Activated naive CD4-positive, alpha-beta T cell treated with anti-CD3 and anti-CD28 coated beads for 36 hours (primary cell): ENCODE results near the gene PABPN1L. TPM values are rescaled to one million over a fixed set of nuclear protein-coding genes. Genes with fewer than 3 reads are reported as not detected.

Experiments
- CTCF ChIA-PET: fragments of 350-600 bp; sonication (Branson Sonifier 250); formaldehyde crosslinking; loops from one replicate; lab custom pipeline; 2021; ENCODE audit warnings: antibody characterized with exemption; lab: Charles Lee
- DNase-seq: peaks from one replicate; pipeline ENCODE4 v3.0.0-alpha.2; 2020
- H3K27ac Mint-ChIP-seq: one replicate; pipeline ENCODE4 v1.8.0; 2021; ENCODE audit warnings: mild to moderate bottlenecking, mixed read lengths
- H3K27me3 Mint-ChIP-seq: one replicate; pipeline ENCODE4 v1.8.0; 2021; ENCODE audit warnings: low read depth, mixed read lengths
- H3K36me3 Mint-ChIP-seq: one replicate; pipeline ENCODE4 v1.8.0; 2021; ENCODE audit warnings: low read depth, mixed read lengths
- H3K4me1 Mint-ChIP-seq: one replicate; pipeline ENCODE4 v1.8.0; 2021; ENCODE audit warnings: low read depth, mixed read lengths
- H3K4me3 Mint-ChIP-seq: one replicate; pipeline ENCODE4 v1.8.0; 2021; ENCODE audit warnings: mild to moderate bottlenecking, moderate library complexity, mixed read lengths
- H3K9me3 Mint-ChIP-seq: one replicate; pipeline ENCODE4 v1.8.0; 2021; ENCODE audit warnings: mixed read lengths
- intact Hi-C: fragments of 100-400 bp; cut with micrococcal nuclease; formaldehyde crosslinking; loops from one replicate; pipeline ENCODE4 v1.15.1; 2023
- total RNA-seq, 2 experiments: library from RNA; stranded (reverse); gene quantifications; one replicate each; pipeline ENCODE4 v1.2.3, GENCODE V29; 2021

PABPN1L gene
- total RNA-seq, 2 experiments from 2014 or later: not detected

- CTCF ChIA-PET: interaction anchor here (1.4 kb wide), 1 partner anchor 21 kb away, joined by 4 read pairs; no protein-coding TSS in a partner anchor
Observed at GRCh38 chr16:88878967-88879787, 12.7 kb upstream of the PABPN1L start.

GRCh38 chr16:88878356-88878755, 11.9 kb upstream of the PABPN1L start:
- peaks cover 2% of the 10 kb centered on the region for H3K4me1 Mint-ChIP-seq
- no peaks in the 10 kb centered on the region for H3K9me3 Mint-ChIP-seq
- H3K27ac Mint-ChIP-seq: no peak overlapping the region
- intact Hi-C loops: no loop called here
- CTCF ChIA-PET: no interaction called here
- H3K4me3 Mint-ChIP-seq: no peak overlapping the region
- no peaks in the 10 kb centered on the region for H3K27me3 Mint-ChIP-seq
- H3K36me3 Mint-ChIP-seq: no peaks in the 10 kb centered on the region
- DNase-seq: no peak

More at GRCh38 chr16:88878967-88879787, 12.7 kb upstream of the PABPN1L start:
- peaks cover 2% of the 10 kb centered on the region for H3K4me1 Mint-ChIP-seq
- H3K36me3 Mint-ChIP-seq: no peaks in the 10 kb centered on the region
- no peak overlapping the region for H3K4me3 Mint-ChIP-seq
- H3K27ac Mint-ChIP-seq: no peak overlapping the region
- intact Hi-C loops: no loop called here
- H3K9me3 Mint-ChIP-seq: no peaks in the 10 kb centered on the region
- H3K27me3 Mint-ChIP-seq: no peaks in the 10 kb centered on the region
- no peak for DNase-seq

GRCh38 chr16:88877564-88878289, 11.3 kb upstream of the PABPN1L start:
- H3K4me3 Mint-ChIP-seq: no peak overlapping the region
- no peak overlapping the region for H3K27ac Mint-ChIP-seq
- peaks cover 2% of the 10 kb centered on the region for H3K4me1 Mint-ChIP-seq
- no peak for DNase-seq
- no peaks in the 10 kb centered on the region for H3K9me3 Mint-ChIP-seq
- intact Hi-C loops: no loop called here
- CTCF ChIA-PET: no interaction called here
- no peaks in the 10 kb centered on the region for H3K36me3 Mint-ChIP-seq
- no peaks in the 10 kb centered on the region for H3K27me3 Mint-ChIP-seq

- no peak for DNase-seq
- Mint-ChIP-seq H3K27ac (no peak overlapping the region), H3K9me3 (no peaks in the 10 kb centered on the region), H3K4me3 (no peak overlapping the region), H3K27me3 (no peaks in the 10 kb centered on the region), H3K36me3 (no peaks in the 10 kb centered on the region), H3K4me1 (no peaks in the 10 kb centered on the region)
- intact Hi-C loops: no loop called here
- CTCF ChIA-PET: no interaction called here
Observed at GRCh38 chr16:88876942-88877526, 10.6 kb upstream of the PABPN1L start.

- Mint-ChIP-seq H3K4me3 (no peak overlapping the region), H3K27me3 (peaks cover 4% of the 10 kb centered on the region), H3K36me3 (no peaks in the 10 kb centered on the region), H3K4me1 (peaks cover 5% of the 10 kb centered on the region), H3K27ac (no peak overlapping the region), H3K9me3 (no peaks in the 10 kb centered on the region)
- CTCF ChIA-PET: no interaction called here
- DNase-seq: no peak
- intact Hi-C loops: no loop called here
Observed at GRCh38 chr16:88875703-88876234, 9.3 kb upstream of the PABPN1L start.

- CTCF ChIA-PET: no interaction called here
- Mint-ChIP-seq H3K27me3 (peaks cover 7% of the 10 kb centered on the region), H3K27ac (no peak overlapping the region), H3K4me3 (no peak overlapping the region), H3K36me3 (no peaks in the 10 kb centered on the region), H3K4me1 (peaks cover 9% of the 10 kb centered on the region), H3K9me3 (no peaks in the 10 kb centered on the region)
- no peak for DNase-seq
- intact Hi-C loops: no loop called here
Observed at GRCh38 chr16:88874938-88875599, 8.6 kb upstream of the PABPN1L start.

GRCh38 chr16:88872650-88873331, 6.3 kb upstream of the PABPN1L start:
- Mint-ChIP-seq H3K4me3 (no peak overlapping the region), H3K36me3 (no peaks in the 10 kb centered on the region), H3K27ac (no peak overlapping the region), H3K4me1 (peaks cover 9% of the 10 kb centered on the region), H3K27me3 (peaks cover 7% of the 10 kb centered on the region), H3K9me3 (no peaks in the 10 kb centered on the region)
- intact Hi-C loops: no loop called here
- DNase-seq: no peak
- CTCF ChIA-PET: no interaction called here

GRCh38 chr16:88871730-88872416, 5.4 kb upstream of the PABPN1L start:
- Mint-ChIP-seq H3K27me3 (peaks cover 7% of the 10 kb centered on the region), H3K36me3 (no peaks in the 10 kb centered on the region), H3K4me3 (no peak overlapping the region), H3K27ac (no peak overlapping the region), H3K9me3 (no peaks in the 10 kb centered on the region), H3K4me1 (peaks cover 9% of the 10 kb centered on the region)
- intact Hi-C loops: no loop called here
- DNase-seq: no peak
- CTCF ChIA-PET: interaction anchor here (1.0 kb wide), 1 partner anchor 13 kb away, joined by 3 read pairs; no protein-coding TSS in a partner anchor

- peaks cover 9% of the 10 kb centered on the region for H3K4me1 Mint-ChIP-seq
- CTCF ChIA-PET: interaction anchor here (0.7 to 1.0 kb wide), 2 partner anchors 10 to 13 kb away, joined by 3 to 4 read pairs; no protein-coding TSS in a partner anchor
- intact Hi-C loops: no loop called here
- H3K27ac Mint-ChIP-seq: no peak overlapping the region
- no peaks in the 10 kb centered on the region for H3K36me3 Mint-ChIP-seq
- H3K4me3 Mint-ChIP-seq: peak overlapping the region; percentile 30
- no peaks in the 10 kb centered on the region for H3K9me3 Mint-ChIP-seq
- no peak for DNase-seq
- H3K27me3 Mint-ChIP-seq: peaks cover 7% of the 10 kb centered on the region
Observed at GRCh38 chr16:88871349-88871702, 4.9 kb upstream of the PABPN1L start.

GRCh38 chr16:88870608-88871348, 4.3 kb upstream of the PABPN1L start:
- Mint-ChIP-seq H3K4me1 (peaks cover 9% of the 10 kb centered on the region), H3K27me3 (peaks cover 7% of the 10 kb centered on the region), H3K27ac (no peak overlapping the region), H3K36me3 (no peaks in the 10 kb centered on the region), H3K4me3 (peak overlapping the region; percentile 30), H3K9me3 (no peaks in the 10 kb centered on the region)
- CTCF ChIA-PET: interaction anchor here (0.7 to 1.0 kb wide), 2 partner anchors 10 to 12 kb away, joined by 3 to 4 read pairs; no protein-coding TSS in a partner anchor
- peak; percentile 42 for DNase-seq
- intact Hi-C loops: no loop called here

- Mint-ChIP-seq H3K4me3 (no peak overlapping the region), H3K36me3 (no peaks in the 10 kb centered on the region), H3K4me1 (peaks cover 9% of the 10 kb centered on the region), H3K27ac (no peak overlapping the region), H3K27me3 (peaks cover 7% of the 10 kb centered on the region), H3K9me3 (no peaks in the 10 kb centered on the region)
- intact Hi-C loops: no loop called here
- CTCF ChIA-PET: interaction anchor here (0.5 kb wide), 1 partner anchor 22 kb away, joined by 3 read pairs; no protein-coding TSS in a partner anchor
- DNase-seq: no peak
Observed at GRCh38 chr16:88869673-88869980, 3.2 kb upstream of the PABPN1L start.
